GM18909 (cell line): Measurements from ENCODE around the gene CENPX.
A peak's percentile ranks its signal among the peaks of the same experiment; 100 is the strongest.
"Not testable (repeated sequence)": the region's sequence is repeated elsewhere in the genome, so short reads cannot be mapped to it uniquely, and the experiment has no call there.

Source experiments
- ATAC-seq: cut with Tn5 transposase; IDR thresholded peaks from one replicate; pipeline ENCODE4 v1.9.1; 2021; ENCODE audit warnings: mild to moderate bottlenecking; ENCODE audit not compliant: unreplicated experiment, poor library complexity

The CENPX gene

GRCh38 chr17:82042649-82043048 lies 20.0 kb upstream of the CENPX start:
- no peak for ATAC-seq

- no peak for ATAC-seq
Observed at GRCh38 chr17:82041144-82041814, 18.6 kb upstream of the CENPX start.

GRCh38 chr17:82039695-82040299 lies 17.1 kb upstream of the CENPX start:
- no peak for ATAC-seq

DNA sequence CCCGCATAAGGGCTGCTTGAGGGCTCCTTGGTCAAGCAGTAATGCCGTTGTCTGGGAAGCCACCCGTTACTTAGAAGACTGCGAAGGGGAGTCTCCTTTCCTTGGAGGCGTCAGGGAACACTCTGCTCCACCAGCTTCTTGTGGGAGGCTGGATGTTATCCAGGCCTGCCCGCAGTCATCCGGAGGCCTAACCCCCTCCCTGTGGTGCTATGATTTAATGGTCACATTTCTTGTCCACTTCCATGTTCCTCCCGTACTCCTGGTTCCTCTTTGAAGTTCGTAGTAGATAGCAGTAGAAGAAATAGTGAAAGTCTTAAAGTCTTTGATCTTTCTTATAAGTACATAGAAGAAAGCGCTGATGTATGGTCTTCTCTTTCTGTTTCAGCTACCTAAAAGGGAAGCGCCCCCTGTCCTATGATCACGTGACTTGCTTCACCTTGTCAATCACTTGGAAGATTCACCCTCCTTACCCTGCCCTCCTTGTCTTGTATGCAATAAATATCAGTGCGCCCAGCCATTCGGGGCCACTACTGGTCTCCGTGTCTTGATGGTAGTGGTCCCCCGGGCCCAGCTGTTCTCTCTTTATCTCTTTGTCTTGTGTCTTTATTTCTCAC lies 16.2 kb upstream of the CENPX start:
- ATAC-seq: not testable (repeated sequence)

GRCh38 chr17:82037889-82038195 lies 15.2 kb upstream of the CENPX start:
- ATAC-seq: no peak

DNA sequence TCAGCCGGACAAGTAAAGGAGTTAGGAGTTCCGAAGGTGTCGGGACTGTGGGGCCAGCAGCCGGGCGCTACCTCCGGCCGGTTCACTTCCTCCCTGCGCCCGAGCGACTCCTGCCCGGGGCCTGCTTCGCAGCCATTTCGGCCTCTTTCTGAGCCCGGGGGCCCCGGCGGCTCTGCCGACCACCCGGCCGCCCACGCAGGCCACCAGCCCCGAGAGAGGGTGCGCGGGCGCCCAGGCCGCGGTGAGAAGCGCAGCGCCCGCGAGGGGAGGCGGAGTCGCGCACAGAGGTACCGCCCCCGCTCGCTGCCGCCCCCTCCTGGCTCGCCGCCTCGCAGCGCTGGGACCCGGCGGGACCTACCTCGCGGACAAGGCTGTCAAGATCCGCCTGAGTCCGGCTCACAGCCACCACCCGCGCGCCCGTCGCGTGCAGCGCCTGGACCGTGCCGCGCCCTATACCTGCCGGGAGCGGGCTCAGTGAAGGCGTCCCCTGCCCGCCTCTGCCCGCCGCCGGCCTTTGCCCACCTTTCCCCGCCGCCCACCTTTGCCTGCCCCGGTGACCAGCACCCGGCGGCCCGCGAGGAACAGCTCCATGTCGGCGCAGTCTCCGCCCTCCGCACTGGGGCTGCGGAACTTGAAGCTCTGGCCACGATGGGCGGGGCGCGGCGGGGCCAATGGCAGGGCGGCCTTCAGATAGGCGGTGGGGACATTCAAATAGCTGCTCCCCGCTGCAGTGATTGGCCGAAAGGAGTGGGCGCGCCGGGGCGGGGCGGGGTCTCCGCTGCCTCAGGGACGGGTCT lies 14.6 kb upstream of the CENPX start, which contains the start of gene DCXR:
DCXR (minus strand) TSS at position 606 of the 797 bp plus-strand sequence; CDS start at position 591, 15 bp downstream.
- ATAC-seq: peak; percentile 88

DNA sequence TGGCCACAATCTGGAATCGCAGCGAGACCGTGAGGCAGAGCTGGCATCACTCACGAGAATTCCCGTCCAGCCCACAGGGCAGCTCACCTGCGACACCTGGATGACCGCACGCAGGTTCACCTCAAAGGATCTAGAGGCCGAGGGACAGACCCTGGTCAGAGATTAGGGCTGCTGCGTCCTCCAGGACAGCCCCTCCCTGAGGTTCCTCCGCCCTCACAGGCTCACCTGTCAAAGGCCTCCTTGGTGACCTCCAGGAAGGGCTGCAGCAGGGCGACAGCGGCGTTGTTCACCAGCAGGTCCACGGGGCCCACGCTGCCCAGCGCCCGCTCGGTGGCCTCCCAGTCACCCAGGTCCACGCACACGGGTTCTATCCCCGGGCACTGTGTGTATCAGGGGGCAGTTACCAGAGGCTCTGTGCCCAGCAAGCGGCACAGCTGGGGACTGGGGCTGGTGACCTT lies 14.0 kb upstream of the CENPX start:
- ATAC-seq: peak; percentile 0

DNA sequence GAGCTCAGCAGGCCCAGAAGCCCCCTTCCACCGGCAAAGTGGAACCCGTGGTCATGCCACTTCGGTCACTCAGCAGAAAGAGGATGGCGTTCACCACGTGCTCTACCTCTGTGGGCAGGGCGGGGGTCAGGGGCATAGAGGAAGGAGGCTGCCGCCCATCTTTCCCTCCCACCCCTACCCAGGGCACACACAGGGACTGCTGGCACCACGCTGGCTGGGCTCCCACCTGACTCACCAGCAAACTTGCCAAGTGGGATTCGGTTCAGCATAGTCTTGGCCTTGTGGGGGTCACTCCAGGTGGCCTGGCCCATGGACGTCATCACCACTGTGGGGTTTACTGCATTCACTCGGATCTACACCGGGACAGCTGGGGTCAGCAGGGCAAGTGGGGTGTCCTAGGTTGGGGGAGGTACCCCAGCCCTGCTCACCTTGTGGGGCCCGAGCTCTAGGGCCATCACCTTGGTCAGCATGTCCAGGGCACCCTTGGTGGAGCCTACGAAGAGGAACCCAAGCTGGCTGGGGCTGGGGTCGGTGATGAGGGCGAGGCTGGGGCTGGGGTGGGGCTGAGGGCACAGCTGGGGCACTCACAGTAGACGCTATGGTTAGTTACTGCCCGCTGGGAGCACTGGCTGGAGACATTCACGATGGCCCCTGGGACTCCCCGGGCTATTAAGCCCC lies 13.4 kb upstream of the CENPX start:
- ATAC-seq: no peak

GRCh38 chr17:82035488-82035887 lies 12.8 kb upstream of the CENPX start:
- no peak for ATAC-seq

- ATAC-seq: no peak
Observed at GRCh38 chr17:82034371-82035011, 11.8 kb upstream of the CENPX start.

- ATAC-seq: no peak
Observed at GRCh38 chr17:82033359-82034085, 10.8 kb upstream of the CENPX start.

GRCh38 chr17:82031885-82032627 lies 9.4 kb upstream of the CENPX start:
- ATAC-seq: no peak

GRCh38 chr17:82031303-82031884 lies 8.7 kb upstream of the CENPX start, which contains the start of gene RAC3:
Gene RAC3 (plus strand): TSS chr17:82031678. CDS start chr17:82031762, 84 bp downstream.
- ATAC-seq: no peak

DNA sequence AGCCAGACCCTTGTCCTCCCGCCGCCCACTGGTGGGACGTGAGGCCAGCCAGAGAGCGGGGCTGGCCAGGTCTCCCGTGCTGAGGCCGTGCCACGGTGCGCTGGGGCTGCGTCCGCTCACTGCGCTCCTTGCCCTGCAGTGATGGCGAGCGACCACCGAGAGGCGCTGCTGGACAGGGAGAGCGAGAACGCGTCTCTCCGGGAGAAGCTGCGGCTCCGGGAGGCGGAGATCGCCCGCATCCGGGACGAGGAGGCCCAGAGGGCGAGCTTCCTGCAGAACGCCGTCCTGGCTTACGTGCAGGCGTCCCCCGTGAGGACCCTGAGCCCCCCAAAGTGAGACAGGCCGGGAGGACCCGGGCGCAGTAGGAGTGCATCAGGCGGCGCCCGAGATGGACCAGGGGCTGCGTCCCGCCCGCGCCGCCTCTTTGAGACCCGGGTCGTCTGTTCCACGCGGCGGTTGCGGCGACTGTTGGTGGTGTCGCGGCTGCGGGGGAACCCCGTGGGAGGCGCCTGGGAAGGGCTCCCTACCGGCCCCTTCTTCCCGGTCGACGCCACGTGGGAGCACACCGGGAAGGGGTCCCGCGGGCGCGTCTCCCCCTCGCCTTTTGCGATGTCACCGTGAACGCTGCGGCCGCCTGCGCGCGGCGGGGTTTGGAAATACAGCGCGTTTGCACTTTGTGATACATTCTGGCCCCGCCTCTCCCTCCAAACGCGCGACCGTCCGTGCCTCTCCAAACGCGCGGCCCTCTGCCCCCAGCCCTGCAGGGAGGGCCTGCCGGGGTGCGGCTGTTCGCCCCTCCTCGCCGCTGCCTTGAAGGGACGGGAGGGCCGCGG lies 8.0 kb upstream of the CENPX start:
- peak; percentile 40 for ATAC-seq

GRCh38 chr17:82029990-82030469 lies 7.4 kb upstream of the CENPX start:
- ATAC-seq: no peak

- no peak for ATAC-seq
Observed at GRCh38 chr17:82029391-82029790, 6.7 kb upstream of the CENPX start.

DNA sequence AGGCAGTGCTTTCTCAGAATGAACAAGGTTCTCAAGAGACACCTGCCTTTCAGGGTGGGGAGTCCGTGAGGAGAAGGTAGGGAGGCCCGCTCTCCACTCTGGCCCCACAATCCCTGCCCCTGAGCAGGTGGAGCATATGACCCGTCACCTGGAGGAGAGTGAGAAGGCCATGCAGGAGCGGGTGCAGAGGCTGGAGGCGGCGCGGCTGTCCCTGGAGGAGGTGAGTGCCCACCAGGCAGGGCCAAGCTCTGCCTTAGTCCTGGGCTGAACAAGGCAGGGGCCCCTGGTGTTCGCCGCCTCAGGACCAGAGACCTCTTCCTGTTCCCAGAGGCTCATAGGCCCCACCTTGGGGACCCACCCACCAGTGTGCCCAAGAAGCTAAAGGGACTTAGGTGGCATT lies 6.3 kb upstream of the CENPX start:
- ATAC-seq: no peak
